Right cardiac atrium (tissue), 5 donors: Measurements from ENCODE around the gene EHMT1. TPM values are rescaled to one million over a fixed set of nuclear protein-coding genes. Genes with fewer than 3 reads are reported as not detected.
A peak's percentile ranks its signal among the peaks of the same experiment; 100 is the strongest.

Experiments used
- ATAC-seq, 2 donors: fragments of 200-7000 bp; cut with Tn5 transposase; one replicate each; pipeline versions ENCODE4 v1.8.0 to v1.9.1; 2020; ENCODE audit warnings: moderate library complexity in 2 of 2, mild to moderate bottlenecking in 1 of 2
- DNase-seq, 3 donors: peaks; one replicate each; pipeline ENCODE4 v3.0.0-alpha.2; 2020
- H3K27ac ChIP-seq: one replicate; pipeline ENCODE4 v1.5.1; 2013; ENCODE audit warnings: mild to moderate bottlenecking, low read length, control low read depth, moderate library complexity
- H3K27me3 ChIP-seq: one replicate; pipeline ENCODE4 v1.6.1; 2013; ENCODE audit not compliant: control insufficient read depth, insufficient read depth
- H3K4me1 ChIP-seq: one replicate; pipeline ENCODE4 v1.6.1; 2013; ENCODE audit warnings: low read length; ENCODE audit not compliant: control insufficient read depth, insufficient read depth
- H3K4me3 ChIP-seq: one replicate; pipeline ENCODE4 v1.5.1; 2013; ENCODE audit warnings: low read length, control low read depth
- H3K9me3 ChIP-seq: one replicate; pipeline ENCODE4 v1.6.1; 2013; ENCODE audit warnings: low read length; ENCODE audit not compliant: control insufficient read depth
- WGBS: extraction: QIAGEN DNeasy Blood & Tissue Kit; methylation state at CpG from one replicate; pipeline ENCODE4 v1.1.7; 2013; 5-methylcytosine and 5-hydroxymethylcytosine counted together
- intact Hi-C, 4 donors: fragments of 100-400 bp; cut with DNase I; formaldehyde crosslinking; loops; one replicate each; pipeline versions ENCODE4 v1.11.0 to v1.14.0; 2022 to 2023
- polyA plus RNA-seq: library from polyadenylated mRNA; stranded (reverse); fragments of 200-250 nt; gene quantifications from one replicate; pipeline ENCODE4 v1.2.3, GENCODE V29; 2013
- total RNA-seq, 4 donors: library from RNA; stranded (reverse); fragmentation: NEBNext Ultra II Directional; extraction: Animal tissue kit (Norgen Biotek cat#: 25700); gene quantifications; one replicate each; pipeline ENCODE4 v1.2.1, GENCODE V29; 2021
- donor health status: healthy with polysubstance abuse.
- donor health status: DM: no; HTN: yes; CAD: no.
- donor health status: DM: no; HTN: no; CAD: no.
- donor health status: DM: no; HTN: yes; CAD: no; lungs with severe emphysema.
- donor health status: DM: yes; HTN: yes; CAD: no.

Gene EHMT1
- total and polyA plus RNA-seq, 5 donors, result 23.3 to 38.6 (median 36.0) TPM

- DNase-seq, result no peak
- H3K4me3 ChIP-seq, result no peak overlapping the region
- no peaks in the 10 kb centered on the region for H3K27me3 ChIP-seq
- H3K9me3 ChIP-seq, result no peaks in the 10 kb centered on the region
- intact Hi-C loops, result no loop called here
- H3K27ac ChIP-seq, result no peak overlapping the region
- H3K4me1 ChIP-seq, result peaks cover 11% of the 10 kb centered on the region
- WGBS, result 91% methylated on average over 7 of the region's 7 CpGs
- no peak for ATAC-seq
Observed at GRCh38 chr9:137688261-137688660, 69.5 kb downstream of the EHMT1 start.

GRCh38 chr9:137688725-137689124 lies 69.9 kb downstream of the EHMT1 start:
- 58% methylated on average over 8 of the region's 8 CpGs for WGBS
- H3K27me3 ChIP-seq, result no peaks in the 10 kb centered on the region
- peaks cover 11% of the 10 kb centered on the region for H3K4me1 ChIP-seq
- DNase-seq, result no peak
- H3K4me3 ChIP-seq, result no peak overlapping the region
- H3K9me3 ChIP-seq, result no peaks in the 10 kb centered on the region
- intact Hi-C loops, result no loop called here
- H3K27ac ChIP-seq, result no peak overlapping the region
- peak in 1 of 2 donors; percentile 47 for ATAC-seq

GRCh38 chr9:137689745-137690529 lies 71.1 kb downstream of the EHMT1 start:
- Histone ChIP-seq H3K27ac (no peak overlapping the region), H3K4me3 (no peak overlapping the region), H3K9me3 (no peaks in the 10 kb centered on the region), H3K27me3 (no peaks in the 10 kb centered on the region), H3K4me1 (peaks cover 11% of the 10 kb centered on the region)
- no peak for DNase-seq
- intact Hi-C loops, result no loop called here
- 83% methylated on average over 16 of the region's 16 CpGs for WGBS
- ATAC-seq, result peak; percentile 55 to 67

- H3K4me1 ChIP-seq, result peaks cover 12% of the 10 kb centered on the region
- H3K27ac ChIP-seq, result no peak overlapping the region
- no peak overlapping the region for H3K4me3 ChIP-seq
- DNase-seq, result peak in 1 of 3 donors; percentile 71
- 77% methylated on average over 6 of the region's 6 CpGs for WGBS
- H3K27me3 ChIP-seq, result no peaks in the 10 kb centered on the region
- intact Hi-C loops, result no loop called here
- peak in 1 of 2 donors; percentile 39 for ATAC-seq
- H3K9me3 ChIP-seq, result no peaks in the 10 kb centered on the region
Observed at GRCh38 chr9:137690930-137691645, 72.3 kb downstream of the EHMT1 start.

GRCh38 chr9:137691646-137692351 lies 73.0 kb downstream of the EHMT1 start:
- Histone ChIP-seq H3K4me3 (no peak overlapping the region), H3K27ac (no peak overlapping the region), H3K4me1 (peaks cover 12% of the 10 kb centered on the region), H3K9me3 (no peaks in the 10 kb centered on the region), H3K27me3 (no peaks in the 10 kb centered on the region)
- ATAC-seq (peak; percentile 57 to 71), DNase-seq (peak in 1 of 3 donors; percentile 78)
- intact Hi-C loops, result no loop called here
- WGBS, result 59% methylated on average over 12 of the region's 12 CpGs

GRCh38 chr9:137694236-137694959 lies 75.6 kb downstream of the EHMT1 start:
- no peak for DNase-seq
- H3K4me1 ChIP-seq, result peaks cover 9% of the 10 kb centered on the region
- 92% methylated on average over 36 of the region's 36 CpGs for WGBS
- no peaks in the 10 kb centered on the region for H3K9me3 ChIP-seq
- H3K4me3 ChIP-seq, result no peak overlapping the region
- H3K27me3 ChIP-seq, result no peaks in the 10 kb centered on the region
- intact Hi-C loops, result no loop called here
- no peak for ATAC-seq
- H3K27ac ChIP-seq, result no peak overlapping the region

- WGBS, result 61% methylated on average over 22 of the region's 22 CpGs
- H3K4me1 ChIP-seq, result peaks cover 9% of the 10 kb centered on the region
Observed at GRCh38 chr9:137694962-137695875, 76.4 kb downstream of the EHMT1 start.

GRCh38 chr9:137696136-137696925 lies 77.5 kb downstream of the EHMT1 start:
- 71% methylated on average over 12 of the region's 12 CpGs for WGBS
- Histone ChIP-seq H3K4me1 (peaks cover 7% of the 10 kb centered on the region), H3K27ac (no peak overlapping the region), H3K9me3 (no peaks in the 10 kb centered on the region), H3K4me3 (no peak overlapping the region), H3K27me3 (no peaks in the 10 kb centered on the region)
- intact Hi-C loops, result no loop called here
- no peak for DNase-seq
- ATAC-seq, result no peak

More at GRCh38 chr9:137694962-137695875, 76.4 kb downstream of the EHMT1 start:
- DNase-seq, result peak in 2 of 3 donors; percentile 48 to 71
- H3K4me3 ChIP-seq, result no peak overlapping the region
- H3K9me3 ChIP-seq, result no peaks in the 10 kb centered on the region
- ATAC-seq, result peak; percentile 81 to 84
- H3K27ac ChIP-seq, result no peak overlapping the region
- H3K27me3 ChIP-seq, result no peaks in the 10 kb centered on the region
- intact Hi-C loops, result no loop called here

GRCh38 chr9:137697193-137697592 lies 78.4 kb downstream of the EHMT1 start:
- intact Hi-C loops, result no loop called here
- ATAC-seq, result no peak
- H3K9me3 ChIP-seq, result no peaks in the 10 kb centered on the region
- WGBS, result 95% methylated on average over 5 of the region's 5 CpGs
- H3K27ac ChIP-seq, result no peak overlapping the region
- H3K4me3 ChIP-seq, result no peak overlapping the region
- H3K27me3 ChIP-seq, result no peaks in the 10 kb centered on the region
- no peak for DNase-seq
- peaks cover 3% of the 10 kb centered on the region for H3K4me1 ChIP-seq
